Colonic mucosa (tissue), 4 donors: ENCODE results near the gene RAG1. TPM values are rescaled to one million over a fixed set of nuclear protein-coding genes. Genes with fewer than 3 reads are reported as not detected.

Experiments
- DNase-seq: peaks from one replicate; pipeline ENCODE4 v3.0.0-alpha.2; 2020
- H3K27ac ChIP-seq: fragments of 200-600 bp; one replicate; pipeline ENCODE4 v1.8.0; 2021
- H3K27me3 ChIP-seq: fragments of 200-600 bp; one replicate; pipeline ENCODE4 v1.8.0; 2021
- H3K36me3 ChIP-seq: fragments of 200-600 bp; one replicate; pipeline ENCODE4 v1.8.0; 2021
- H3K4me1 ChIP-seq: fragments of 200-600 bp; one replicate; pipeline ENCODE4 v1.8.0; 2021; ENCODE audit warnings: mild to moderate bottlenecking
- H3K4me3 ChIP-seq: fragments of 200-600 bp; one replicate; pipeline ENCODE4 v1.8.0; 2021
- H3K9ac ChIP-seq, 2 donors: one replicate each; pipeline ENCODE4 v1.7.0; 2013; ENCODE audit warnings: control low read depth in 2 of 2, low read depth in 2 of 2, low read length in 2 of 2
- H3K9me3 ChIP-seq: fragments of 200-600 bp; one replicate; pipeline ENCODE4 v1.8.0; 2021
- intact Hi-C: fragments of 100-400 bp; cut with DNase I; formaldehyde crosslinking; loops from one replicate; pipeline ENCODE4 v1.14.1; 2022
- total RNA-seq, 2 donors: library from RNA; stranded (reverse); fragmentation: NEBNext Ultra II Directional in 1 of 2; extraction: Animal tissue kit (Norgen Biotek cat#: 25700) in 1 of 2; gene quantifications; one replicate each; pipeline ENCODE4 v1.2.1, GENCODE V29; 2021
- TF ChIP-seq, protein P1 (sequence below): fragments of 200-600 bp; IDR thresholded peaks from one replicate; pipeline ENCODE4 v1.8.0; 2022; ENCODE audit warnings: antibody characterized with exemption, mild to moderate bottlenecking
- donor health status: healthy.
- donor health status: DM: no; HTN: no; CAD: no.
- donor health status: DM: no; HTN: no; CAD: no.

Gene RAG1
- total RNA-seq, 2 donors from 2014 or later = 0.47 to 1.5 TPM

DNA sequence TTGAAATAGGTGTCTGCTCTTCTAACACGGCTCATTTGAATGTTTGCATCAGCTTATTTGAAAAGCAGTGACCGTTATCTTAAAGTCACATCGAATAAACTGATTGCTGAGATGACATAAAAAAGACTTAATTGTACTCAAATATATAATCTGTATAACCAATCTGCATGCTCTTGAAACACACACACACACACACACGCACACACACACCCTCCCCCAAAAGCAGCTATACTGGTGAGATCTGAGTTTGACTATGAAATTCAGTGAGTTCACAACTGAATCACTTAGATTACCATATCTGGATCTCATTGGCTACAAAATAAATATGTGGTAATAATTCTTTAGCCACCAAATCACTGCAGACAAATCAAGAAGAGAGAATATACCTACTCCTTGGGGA is 22.7 kb downstream of the RAG1 start:
- H3K27ac ChIP-seq = no peak overlapping the region
- TF ChIP-seq, protein P1, sequence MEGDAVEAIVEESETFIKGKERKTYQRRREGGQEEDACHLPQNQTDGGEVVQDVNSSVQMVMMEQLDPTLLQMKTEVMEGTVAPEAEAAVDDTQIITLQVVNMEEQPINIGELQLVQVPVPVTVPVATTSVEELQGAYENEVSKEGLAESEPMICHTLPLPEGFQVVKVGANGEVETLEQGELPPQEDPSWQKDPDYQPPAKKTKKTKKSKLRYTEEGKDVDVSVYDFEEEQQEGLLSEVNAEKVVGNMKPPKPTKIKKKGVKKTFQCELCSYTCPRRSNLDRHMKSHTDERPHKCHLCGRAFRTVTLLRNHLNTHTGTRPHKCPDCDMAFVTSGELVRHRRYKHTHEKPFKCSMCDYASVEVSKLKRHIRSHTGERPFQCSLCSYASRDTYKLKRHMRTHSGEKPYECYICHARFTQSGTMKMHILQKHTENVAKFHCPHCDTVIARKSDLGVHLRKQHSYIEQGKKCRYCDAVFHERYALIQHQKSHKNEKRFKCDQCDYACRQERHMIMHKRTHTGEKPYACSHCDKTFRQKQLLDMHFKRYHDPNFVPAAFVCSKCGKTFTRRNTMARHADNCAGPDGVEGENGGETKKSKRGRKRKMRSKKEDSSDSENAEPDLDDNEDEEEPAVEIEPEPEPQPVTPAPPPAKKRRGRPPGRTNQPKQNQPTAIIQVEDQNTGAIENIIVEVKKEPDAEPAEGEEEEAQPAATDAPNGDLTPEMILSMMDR = no peak
- no peaks in the 10 kb centered on the region for H3K36me3 ChIP-seq
- H3K4me3 ChIP-seq = no peak overlapping the region
- no peaks in the 10 kb centered on the region for H3K9me3 ChIP-seq
- no peaks in the 10 kb centered on the region for H3K27me3 ChIP-seq
- no peaks in the 10 kb centered on the region for H3K4me1 ChIP-seq
- H3K9ac ChIP-seq = no peak overlapping the region
- intact Hi-C loops = no loop called here
- no peak for DNase-seq

DNA sequence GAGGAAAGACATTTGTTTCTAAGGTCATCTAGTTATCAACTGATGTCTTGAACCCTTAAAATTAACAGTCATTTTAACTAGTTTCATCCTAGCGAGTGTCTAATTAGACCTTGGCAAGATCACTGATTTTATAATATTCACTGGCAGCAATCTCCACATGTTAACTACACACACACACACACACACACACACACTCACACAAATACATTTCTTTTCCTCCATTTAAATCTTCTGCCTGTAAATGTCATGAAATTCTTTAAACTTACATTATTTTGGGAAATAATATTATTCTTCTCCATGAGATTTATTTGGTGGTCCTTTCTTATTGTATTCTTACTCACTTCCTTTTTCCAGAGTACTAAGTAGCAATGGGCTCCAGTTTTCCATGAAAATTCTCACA is 23.6 kb downstream of the RAG1 start:
- intact Hi-C loops = no loop called here
- no peak for DNase-seq
- no peaks in the 10 kb centered on the region for H3K36me3 ChIP-seq
- H3K9ac ChIP-seq = no peak overlapping the region
- no peaks in the 10 kb centered on the region for H3K9me3 ChIP-seq
- H3K27me3 ChIP-seq = no peaks in the 10 kb centered on the region
- TF ChIP-seq, protein P1 = no peak
- H3K4me3 ChIP-seq = no peak overlapping the region
- no peak overlapping the region for H3K27ac ChIP-seq
- no peaks in the 10 kb centered on the region for H3K4me1 ChIP-seq

DNA sequence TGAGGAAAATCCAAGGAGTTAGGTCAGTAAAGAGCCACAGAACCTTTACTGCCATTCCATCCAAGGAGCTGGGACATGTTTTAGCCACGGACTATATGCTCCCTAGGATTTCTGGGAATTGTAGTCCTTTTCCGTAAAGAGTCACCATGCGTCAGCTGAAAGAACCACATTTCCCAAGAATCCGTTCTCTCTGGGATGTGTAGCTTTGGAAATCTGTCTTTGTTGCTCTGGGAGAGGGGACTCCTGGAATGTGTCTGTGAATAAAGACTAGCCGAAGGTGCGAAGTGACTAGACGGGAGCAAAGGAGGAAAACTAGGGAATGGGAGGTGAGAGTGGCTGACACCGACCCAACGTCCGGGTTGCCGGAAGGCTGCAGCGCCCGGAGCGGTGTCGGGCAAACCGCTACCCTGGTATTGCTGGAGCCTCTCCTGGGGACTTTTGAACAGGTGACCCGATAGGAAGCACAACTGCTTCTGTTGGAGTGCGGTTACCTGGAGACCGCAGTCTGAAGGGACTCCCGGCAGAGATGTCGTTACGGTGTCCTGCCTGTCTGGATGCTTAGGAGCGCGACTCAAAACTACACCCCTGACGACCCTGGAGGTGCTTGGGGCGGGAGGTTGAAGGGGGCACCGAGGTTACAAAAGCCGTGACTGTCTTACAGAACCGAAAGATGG is 26.6 kb downstream of the RAG1 start, which contains the start of gene IFTAP:
Gene IFTAP, plus strand, starts transcription at position 187 of the 674 bp plus-strand sequence. CDS start 15,602 bp downstream, outside the sequence.
- peak within 1 kb of the TSS; percentile 74 to 75 for H3K9ac ChIP-seq
- H3K4me3 ChIP-seq = peak within 1 kb of the TSS; percentile 81
- intact Hi-C loops = no loop called here
- DNase-seq = peak; percentile 63
- H3K27me3 ChIP-seq = no peaks in the 10 kb centered on the region
- TF ChIP-seq, protein P1 = no peak
- H3K27ac ChIP-seq = no peak within 1 kb of the TSS
- no peaks in the 10 kb centered on the region for H3K9me3 ChIP-seq
- no peaks in the 10 kb centered on the region for H3K4me1 ChIP-seq
- no peaks in the 10 kb centered on the region for H3K36me3 ChIP-seq

DNA sequence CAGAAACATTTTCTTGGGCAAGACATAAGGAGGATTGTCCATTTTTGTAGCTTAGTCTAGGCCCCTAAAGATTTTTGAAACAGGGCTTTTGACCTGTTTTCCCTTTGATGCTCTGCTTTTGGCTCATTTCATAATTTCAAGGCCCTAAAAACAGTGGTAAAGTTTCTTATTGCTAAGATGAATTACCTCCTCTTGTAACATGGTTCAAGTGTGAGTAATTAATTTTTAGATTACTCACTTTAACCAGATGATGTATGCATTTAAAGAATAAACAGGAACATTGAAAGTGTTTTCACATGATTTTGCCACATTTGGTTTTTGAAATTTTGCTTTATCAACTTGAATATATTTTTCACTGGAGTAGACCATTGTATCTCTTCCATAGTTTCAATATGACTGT is 29.1 kb downstream of the RAG1 start:
- intact Hi-C loops = no loop called here

DNA sequence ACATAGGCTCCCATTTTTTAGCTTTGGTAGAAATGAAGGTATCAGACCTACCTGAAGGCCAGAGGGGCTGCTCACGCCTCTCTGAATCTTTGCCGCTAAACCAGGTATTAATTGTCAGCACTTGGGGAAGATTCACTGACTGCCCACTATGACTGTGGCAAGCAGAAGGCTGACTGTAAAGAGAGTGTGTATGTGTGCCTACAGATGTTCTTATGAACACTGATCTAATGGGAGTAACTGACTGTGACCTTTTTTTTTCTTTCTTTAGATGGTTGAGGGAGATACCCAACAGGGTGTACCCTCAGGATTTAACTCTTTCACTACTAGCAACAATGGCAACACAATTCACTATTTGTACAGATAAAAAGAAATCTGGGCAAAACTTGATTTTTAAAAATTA is 30.2 kb downstream of the RAG1 start, which contains the start of gene RAG2:
Gene RAG2, minus strand, starts transcription at position 186 of the 400 bp plus-strand sequence. CDS start 4,068 bp downstream, outside the sequence.
- DNase-seq = no peak
- Histone ChIP-seq H3K9ac (no peak within 1 kb of the TSS), H3K27me3 (no peaks in the 10 kb centered on the region), H3K27ac (no peak within 1 kb of the TSS), H3K4me3 (no peak within 1 kb of the TSS), H3K9me3 (no peaks in the 10 kb centered on the region), H3K36me3 (no peaks in the 10 kb centered on the region), H3K4me1 (no peaks in the 10 kb centered on the region)
- TF ChIP-seq, protein P1 = no peak
- intact Hi-C loops = no loop called here

More for the DNA sequence above, 29.1 kb downstream of the RAG1 start:
- H3K9me3 ChIP-seq = no peaks in the 10 kb centered on the region
- DNase-seq = no peak
- H3K27ac ChIP-seq = no peak overlapping the region
- H3K4me3 ChIP-seq = no peak overlapping the region
- TF ChIP-seq, protein P1 = no peak
- H3K27me3 ChIP-seq = no peaks in the 10 kb centered on the region
- H3K9ac ChIP-seq = no peak overlapping the region
- H3K36me3 ChIP-seq = no peaks in the 10 kb centered on the region
- H3K4me1 ChIP-seq = no peaks in the 10 kb centered on the region
